GM12878 (cell line): Measurements from ENCODE around the gene IFNA1. TPM values are rescaled to one million over a fixed set of nuclear protein-coding genes. Genes with fewer than 3 reads are reported as not detected.
A peak's percentile ranks its signal among the peaks of the same experiment; 100 is the strongest.

Experiments used
- ATAC-seq: fragments of 200-7000 bp; cut with Tn5 transposase; 3 replicates; pipeline ENCODE4 v1.9.1; 2020; ENCODE audit warnings: mild to moderate bottlenecking, moderate library complexity
- BruUV-seq: library from RNA; stranded (reverse); fragments of 400-500 nt; replicated peaks from 2 replicates; lab custom pipeline; 2021; lab: Mats Ljungman, UMichigan
- CTCF ChIA-PET: fragments of 300-600 bp; sonication (Branson Sonifier 250); formaldehyde crosslinking; extraction: SDS; loops from one replicate; lab custom pipeline; 2021; ENCODE audit warnings: inconsistent platforms; lab: Yijun Ruan, JAX
- POLR2A ChIA-PET: fragments of 350-600 bp; formaldehyde crosslinking; extraction: SDS; loops from one replicate; lab custom pipeline; 2021; ENCODE audit warnings: inconsistent platforms; lab: Charles Lee
- RAD21 ChIA-PET: fragments of 300-600 bp; sonication (Branson Sonifier 250); formaldehyde crosslinking; loops from one replicate; lab custom pipeline; 2023; ENCODE audit warnings: antibody characterized with exemption; ENCODE audit not compliant: unreplicated experiment; lab: Charles Lee
- SMC1A ChIA-PET: fragments of 300-600 bp; sonication (Branson Sonifier 250); formaldehyde crosslinking; loops from one replicate; lab custom pipeline; 2023; ENCODE audit not compliant: unreplicated experiment, uncharacterized antibody; lab: Charles Lee
- DNase-seq: peaks from one replicate; pipeline ENCODE4 v3.0.0-alpha.2; 2011; ENCODE audit warnings: low read depth, low spot score
- FAIRE-seq: peaks from 3 replicates; lab custom pipeline; 2011; peaks lifted over from hg19 to GRCh38; lab: Jason Lieb, UNC
- H2AFZ ChIP-seq: 2 replicates; pipeline ENCODE4 v1.6.0; 2011; ENCODE audit warnings: low read depth, low read length, control low read depth; ENCODE audit not compliant: control insufficient read depth
- H3K27ac ChIP-seq: 2 replicates; pipeline ENCODE4 v1.5.1; 2011; ENCODE audit warnings: control low read depth; ENCODE audit not compliant: control insufficient read depth, insufficient read depth
- H3K27me3 ChIP-seq, 2 experiments: replicated peaks in 1 of 2; 2 replicates each; pipeline versions ENCODE4 v1.6.0 to v1.6.1; 2011; ENCODE audit warnings: low read length in 1 of 2; ENCODE audit not compliant: control insufficient read depth in 2 of 2, insufficient read depth in 2 of 2
- H3K36me3 ChIP-seq, 2 experiments: 2 replicates each; pipeline ENCODE4 v1.5.1; 2011; ENCODE audit warnings: low read length in 1 of 2; ENCODE audit not compliant: control insufficient read depth in 2 of 2, insufficient read depth in 2 of 2
- H3K4me1 ChIP-seq: 2 replicates; pipeline ENCODE4 v1.6.1; 2011; ENCODE audit warnings: mild to moderate bottlenecking, low read length, moderate library complexity, mixed read lengths; ENCODE audit not compliant: control insufficient read depth, insufficient read depth
- H3K4me2 ChIP-seq: 2 replicates; pipeline ENCODE4 v1.6.0; 2011; ENCODE audit warnings: control low read depth; ENCODE audit not compliant: control insufficient read depth, insufficient read depth
- H3K4me3 ChIP-seq: fragments of 200-600 bp; sonication (generic); 2 replicates; pipeline ENCODE4 v1.5.1; 2016
- H3K79me2 ChIP-seq: 2 replicates; pipeline ENCODE4 v1.6.0; 2011; ENCODE audit warnings: low read length; ENCODE audit not compliant: control insufficient read depth, insufficient read depth
- H3K9ac ChIP-seq: 2 replicates; pipeline ENCODE4 v1.8.0; 2011; ENCODE audit warnings: low read length, control low read depth, mixed read lengths; ENCODE audit not compliant: control insufficient read depth, insufficient read depth
- H3K9me3 ChIP-seq: replicated peaks from 3 replicates; pipeline ENCODE4 v1.5.1; 2011; ENCODE audit warnings: mild to moderate bottlenecking, low read length; ENCODE audit not compliant: control insufficient read depth, insufficient read depth
- H4K20me1 ChIP-seq: 2 replicates; pipeline ENCODE4 v1.6.0; 2011; ENCODE audit not compliant: control insufficient read depth, insufficient read depth
- POU2F2 ChIP-seq: IDR thresholded peaks from 3 replicates; pipeline ENCODE4 v1.6.1; 2011; ENCODE audit warnings: low read depth, mild to moderate bottlenecking, low read length, borderline replicate concordance
- RAD51 ChIP-seq: fragments of 450-650 bp; IDR thresholded peaks from 2 replicates; pipeline ENCODE4 v1.6.1; 2016; ENCODE audit warnings: moderate library complexity, mild to moderate bottlenecking, inconsistent platforms
- RCOR1 ChIP-seq: conservative IDR thresholded peaks from 2 replicates; pipeline ENCODE4 v1.6.1; 2012; ENCODE audit warnings: low read depth, low read length, improper control_type of control experiment
- RFX5 ChIP-seq: IDR thresholded peaks from 2 replicates; pipeline ENCODE4 v1.6.1; 2011; ENCODE audit warnings: low read depth, low read length, improper control_type of control experiment
- SMARCA5 ChIP-seq: fragments of 450-650 bp; IDR thresholded peaks from 2 replicates; pipeline ENCODE4 v1.6.1; 2017; ENCODE audit warnings: mild to moderate bottlenecking
- SPI1 ChIP-seq: IDR thresholded peaks from 2 replicates; pipeline ENCODE4 v1.6.1; 2011; ENCODE audit warnings: low read depth, mild to moderate bottlenecking, low read length, moderate library complexity, borderline replicate concordance; ENCODE audit not compliant: insufficient read depth
- TCF3 ChIP-seq: IDR thresholded peaks from 2 replicates; pipeline ENCODE4 v1.6.1; 2012; ENCODE audit warnings: low read depth, mild to moderate bottlenecking, low read length, borderline replicate concordance; ENCODE audit not compliant: insufficient read depth
- ZBTB33 ChIP-seq: fragments of 450-650 bp; IDR thresholded peaks from 2 replicates; pipeline ENCODE4 v1.6.1; 2017; ENCODE audit warnings: mild to moderate bottlenecking
- WGBS: methylation state at CpG from one replicate; pipeline ENCODE4 v1.1.6; 2016; ENCODE audit warnings: low lambda C conversion rate; ENCODE audit not compliant: insufficient replicate concordance, insufficient coverage; ENCODE audit errors: missing lambda C conversion rate; 5-methylcytosine and 5-hydroxymethylcytosine counted together
- in situ Hi-C: fragments of 300-500 bp; cut with MboI; formaldehyde crosslinking; loops from 9 replicates; pipeline ENCODE4 v1.14.3; 2018; ENCODE audit warnings: mixed read lengths
- intact Hi-C: fragments of 100-400 bp; cut with micrococcal nuclease; formaldehyde crosslinking; loops from one replicate; pipeline ENCODE4 v1.14.2; 2022; ENCODE audit not compliant: unreplicated experiment
- polyA plus RNA-seq, 11 experiments: library from polyadenylated mRNA; depleted of rRNA in 4 of 11; unstranded in 6 of 11; stranded (reverse) in 5 of 11; fragments of >200 nt; fragmentation: Nextera tagmentation in 4 of 11; fragmentation: Illumina TruSeq in 1 of 11; extraction: Ambion mirVana in 4 of 11; extraction: Trizol in 1 of 11; gene quantifications; 1 replicate in 1 of 11; 2 replicates in 10 of 11; pipeline versions ENCODE4 v1.2.1 to v1.2.3, GENCODE V29; 2011 to 2016; ENCODE audit warnings: inconsistent platforms in 2 of 11, missing spikeins in 2 of 11, low read depth in 1 of 11
- total RNA-seq, 4 experiments: library from RNA; depleted of rRNA in 3 of 4; stranded (reverse); fragments of >200 nt in 3 of 4; fragmentation: Illumina TruSeq in 1 of 4; extraction: Trizol in 1 of 4; gene quantifications; 2 replicates each; pipeline versions ENCODE4 v1.2.1 to v1.2.3, GENCODE V29; 2013 to 2021

The IFNA1 gene
- total and polyA plus RNA-seq, 10 of the 15 experiments (the other 5 are each of a cell fraction or from before 2014, with no cell fraction given) = not detected

- Histone ChIP-seq H3K27ac (no peak overlapping the region), H3K36me3 (no peaks in the 10 kb centered on the region), H4K20me1 (no peaks in the 10 kb centered on the region), H3K4me2 (no peak overlapping the region), H3K9me3 (no peaks in the 10 kb centered on the region), H3K4me3 (no peak overlapping the region), H3K4me1 (peaks cover 6% of the 10 kb centered on the region; the same call in 1 of the 2 replicates), H3K27me3 (no peaks in the 10 kb centered on the region; a peak in 1 of 4 replicates), H2AFZ (no peak overlapping the region), H3K9ac (no peak overlapping the region), H3K79me2 (no peaks in the 10 kb centered on the region)
- ChIA-PET RAD21 (no interaction called here), CTCF (interaction anchor here (1.2 kb wide), 1 partner anchor 193 kb away, joined by 4 read pairs; no protein-coding TSS in a partner anchor), POLR2A (no interaction called here), SMC1A (interaction anchor here (1.1 to 1.6 kb wide), 5 partner anchors 26 to 111 kb away, joined by 3 read pairs; no protein-coding TSS in a partner anchor)
- intact Hi-C loops (no loop called here), in situ Hi-C loops (no loop called here)
- DNase-seq = no peak
- no peak for TF ChIP-seq RCOR1
- TF ChIP-seq POU2F2 = no peak
- no peak for TF ChIP-seq SMARCA5
- TF ChIP-seq TCF3 = no peak
- no peak for TF ChIP-seq RAD51
- TF ChIP-seq ZBTB33 = no peak
- TF ChIP-seq RFX5 = no peak
- no peak for TF ChIP-seq SPI1
- ATAC-seq = no peak
- 0% methylated on average over 1 of the region's 1 CpG for WGBS
- no TSS peak for BruUV-seq
- FAIRE-seq = peak; percentile 80
Observed at GRCh38 chr9:21428235-21428634, 12.0 kb upstream of the IFNA1 start.
